Measurements from ENCODE around the gene MKRN2. TPM values are rescaled to one million over a fixed set of nuclear protein-coding genes. Genes with fewer than 3 reads are reported as not detected.

MKRN2 gene
- total and polyA plus RNA-seq, 2 of the 13 experiments (the other 11 are each of a cell fraction or from before 2014, with no cell fraction given): 25.5 to 34.3 TPM

- in situ Hi-C loops (cut with HindIII; ENCODE audit: extremely low pct_ligation_motif_present, low pct_unique_long_range_greater_than_20kb): no loop called here
- no peaks in the 10 kb centered on the region for H3K9me3 ChIP-seq (ENCODE audit: low read length)
- no peak for TF ChIP-seq CHCHD3 (CRISPR knock-in tag; IDR thresholded peaks at IDR 0.05)
- TF ChIP-seq ZBTB7B (CRISPR knock-in tag; IDR thresholded peaks at IDR 0.05): no peak
- no peak for TF ChIP-seq HES4 (CRISPR knock-in tag; IDR thresholded peaks at IDR 0.05; ENCODE audit: borderline replicate concordance)
- no peaks in the 10 kb centered on the region for H3K27me3 ChIP-seq (ENCODE audit: control insufficient read depth in 1 of 2, insufficient read depth in 2 of 2, low read length in 2 of 2)
- no peak overlapping the region for H2AFZ ChIP-seq (ENCODE audit: low read length)
- H3K9ac ChIP-seq (ENCODE audit: insufficient read depth, low read depth, low read length): no peak overlapping the region
- intact Hi-C loops (cut with micrococcal nuclease; ENCODE audit: unreplicated experiment): no loop called here
- peaks cover 13 to 51% of the 10 kb centered on the region in 2 experiments for H3K36me3 ChIP-seq (replicated peaks in 1 of 2; ENCODE audit: control insufficient read depth in 1 of 2, insufficient read depth in 2 of 2, low read length in 2 of 2)
- FAIRE-seq: no peak
- H3K4me3 ChIP-seq (replicated peaks in 1 of 3; ENCODE audit: insufficient read depth in 1 of 3, low read depth in 2 of 3, low read length in 3 of 3): no peak overlapping the region
- H4K20me1 ChIP-seq (ENCODE audit: insufficient read depth, low read length): no peaks in the 10 kb centered on the region
- WGBS (ENCODE audit: low lambda C conversion rate): 100% methylated on average over 1 of the region's 3 CpGs
- H3K27ac ChIP-seq (ENCODE audit: extremely low read length, insufficient read depth, low read length): no peak overlapping the region
- DNase-seq (ENCODE audit: low spot score): no peak
- no peak overlapping the region for H3K4me2 ChIP-seq (ENCODE audit: low read depth, low read length)
- H3K4me1 ChIP-seq (ENCODE audit: insufficient read depth, low read length): no peaks in the 10 kb centered on the region
- CTCF ChIA-PET (ENCODE audit: low intra/inter-chr PET ratio, low total read pairs): no interaction called here
- POLR2A ChIA-PET: no interaction called here
- no peaks in the 10 kb centered on the region for H3K79me2 ChIP-seq (ENCODE audit: insufficient read depth, low read length)
- no TSS peak for BruUV-seq (replicated peaks)
- ATAC-seq: no peak
These were observed 29.1 kb upstream of the MKRN2 start for GRCh38 chr3:12527757-12528143.

GRCh38 chr3:12532182-12532581, 24.7 kb upstream of the MKRN2 start:
- no peak overlapping the region for H3K9ac ChIP-seq (ENCODE audit: insufficient read depth, low read depth, low read length)
- 95% methylated on average over 5 of the region's 5 CpGs for WGBS (ENCODE audit: low lambda C conversion rate)
- in situ Hi-C loops (cut with HindIII; ENCODE audit: extremely low pct_ligation_motif_present, low pct_unique_long_range_greater_than_20kb) (no loop called here), intact Hi-C loops (cut with micrococcal nuclease; ENCODE audit: unreplicated experiment) (no loop called here)
- ChIA-PET CTCF (ENCODE audit: low intra/inter-chr PET ratio, low total read pairs) (no interaction called here), POLR2A (no interaction called here)
- H3K36me3 ChIP-seq (replicated peaks in 1 of 2; ENCODE audit: control insufficient read depth in 1 of 2, insufficient read depth in 2 of 2, low read length in 2 of 2): peaks cover 11 to 43% of the 10 kb centered on the region in 2 experiments
- H3K4me1 ChIP-seq (ENCODE audit: insufficient read depth, low read length): no peaks in the 10 kb centered on the region
- no TSS peak for BruUV-seq (replicated peaks)
- FAIRE-seq (no peak), DNase-seq (ENCODE audit: low spot score) (no peak), ATAC-seq (no peak)
- no peaks in the 10 kb centered on the region for H3K27me3 ChIP-seq (ENCODE audit: control insufficient read depth in 1 of 2, insufficient read depth in 2 of 2, low read length in 2 of 2)
- no peak for TF ChIP-seq ZNF75D (CRISPR knock-in tag; IDR thresholded peaks at IDR 0.05; ENCODE audit: borderline replicate concordance)
- TF ChIP-seq ZSCAN30 (CRISPR knock-in tag; IDR thresholded peaks at IDR 0.05): no peak
- H3K4me3 ChIP-seq (replicated peaks in 1 of 3; ENCODE audit: insufficient read depth in 1 of 3, low read depth in 2 of 3, low read length in 3 of 3): no peak overlapping the region
- no peaks in the 10 kb centered on the region for H3K9me3 ChIP-seq (ENCODE audit: low read length)
- H3K79me2 ChIP-seq (ENCODE audit: insufficient read depth, low read length): no peaks in the 10 kb centered on the region
- H3K27ac ChIP-seq (ENCODE audit: extremely low read length, insufficient read depth, low read length): no peak overlapping the region
- no peak overlapping the region for H3K4me2 ChIP-seq (ENCODE audit: low read depth, low read length)
- no peaks in the 10 kb centered on the region for H4K20me1 ChIP-seq (ENCODE audit: insufficient read depth, low read length)
- no peak overlapping the region for H2AFZ ChIP-seq (ENCODE audit: low read length)
